ENCODE results near the gene GPRIN3.

DNA sequence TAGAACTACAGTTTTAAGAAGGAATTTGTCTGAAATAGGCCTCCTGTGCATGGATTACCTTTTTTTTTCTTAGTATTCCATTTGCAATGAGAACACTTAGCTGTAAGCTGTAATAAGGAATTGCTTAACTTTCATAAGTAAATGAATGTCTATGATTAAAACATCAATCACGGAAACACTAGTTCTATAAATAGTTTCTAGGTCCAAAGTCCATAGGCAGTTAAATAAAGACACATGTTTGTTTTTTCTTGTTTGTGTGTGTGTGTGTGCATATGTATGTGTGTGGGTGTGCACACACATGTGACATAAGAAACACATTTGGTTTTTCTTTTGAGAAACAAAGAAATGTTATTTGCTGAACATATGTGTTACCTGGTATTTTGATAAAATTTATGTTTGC, 11.2 kb downstream of the GPRIN3 start:
- TF ChIP-seq, protein P1, sequence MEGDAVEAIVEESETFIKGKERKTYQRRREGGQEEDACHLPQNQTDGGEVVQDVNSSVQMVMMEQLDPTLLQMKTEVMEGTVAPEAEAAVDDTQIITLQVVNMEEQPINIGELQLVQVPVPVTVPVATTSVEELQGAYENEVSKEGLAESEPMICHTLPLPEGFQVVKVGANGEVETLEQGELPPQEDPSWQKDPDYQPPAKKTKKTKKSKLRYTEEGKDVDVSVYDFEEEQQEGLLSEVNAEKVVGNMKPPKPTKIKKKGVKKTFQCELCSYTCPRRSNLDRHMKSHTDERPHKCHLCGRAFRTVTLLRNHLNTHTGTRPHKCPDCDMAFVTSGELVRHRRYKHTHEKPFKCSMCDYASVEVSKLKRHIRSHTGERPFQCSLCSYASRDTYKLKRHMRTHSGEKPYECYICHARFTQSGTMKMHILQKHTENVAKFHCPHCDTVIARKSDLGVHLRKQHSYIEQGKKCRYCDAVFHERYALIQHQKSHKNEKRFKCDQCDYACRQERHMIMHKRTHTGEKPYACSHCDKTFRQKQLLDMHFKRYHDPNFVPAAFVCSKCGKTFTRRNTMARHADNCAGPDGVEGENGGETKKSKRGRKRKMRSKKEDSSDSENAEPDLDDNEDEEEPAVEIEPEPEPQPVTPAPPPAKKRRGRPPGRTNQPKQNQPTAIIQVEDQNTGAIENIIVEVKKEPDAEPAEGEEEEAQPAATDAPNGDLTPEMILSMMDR (conservative IDR thresholded peaks at IDR 0.05; ENCODE audit: low read length), result no peak
- TF ChIP-seq EZH2phosphoT487 (IDR thresholded peaks at IDR 0.05; ENCODE audit: borderline replicate concordance), result no peak

All from Loucy (cell line).